Ectodermal cell (in vitro differentiated cells): Measurements from ENCODE around the gene RPS19BP1.

ENCODE experiments used
- H3K27ac ChIP-seq: 2 replicates; pipeline ENCODE4 v1.7.0; 2013; ENCODE audit warnings: mild to moderate bottlenecking, low read depth, low read length; ENCODE audit not compliant: insufficient read depth, poor library complexity, severe bottlenecking
- H3K27me3 ChIP-seq: 2 replicates; pipeline ENCODE4 v1.7.0; 2013; ENCODE audit warnings: mild to moderate bottlenecking, low read length; ENCODE audit not compliant: insufficient read depth, control insufficient read depth, poor library complexity, severe bottlenecking
- H3K36me3 ChIP-seq: one replicate; pipeline ENCODE4 v1.7.0; 2013; ENCODE audit warnings: low read length; ENCODE audit not compliant: control insufficient read depth, insufficient read depth
- H3K4me1 ChIP-seq: one replicate; pipeline ENCODE4 v1.7.0; 2013; ENCODE audit warnings: low read length; ENCODE audit not compliant: control insufficient read depth, insufficient read depth
- H3K4me3 ChIP-seq: 2 replicates; pipeline ENCODE4 v1.7.0; 2013; ENCODE audit warnings: low read depth, low read length, control low read depth; ENCODE audit not compliant: insufficient read depth
- H3K9me3 ChIP-seq: 2 replicates; pipeline ENCODE4 v1.7.0; 2013; ENCODE audit warnings: mild to moderate bottlenecking, low read length, moderate library complexity; ENCODE audit not compliant: control insufficient read depth
- WGBS, 2 experiments: methylation state at CpG; one replicate each; pipeline ENCODE4 v1.1.7; 2013; ENCODE audit warnings: missing lambda C conversion rate in 2 of 2; 5-methylcytosine and 5-hydroxymethylcytosine counted together

RPS19BP1 gene

GRCh38 chr22:39559456-39560105, 27.0 kb upstream of the RPS19BP1 start:
- Histone ChIP-seq H3K9me3 (no peaks in the 10 kb centered on the region), H3K4me3 (no peak overlapping the region), H3K4me1 (peaks cover 10% of the 10 kb centered on the region), H3K27me3 (peaks cover 56% of the 10 kb centered on the region), H3K36me3 (no peaks in the 10 kb centered on the region), H3K27ac (no peak overlapping the region)
- 51 to 57% methylated on average over 11 of the region's 11 CpGs for WGBS, 2 experiments

- 86% methylated on average over 14 of the region's 14 CpGs for WGBS, 2 experiments
- Histone ChIP-seq H3K4me1 (peaks cover 10% of the 10 kb centered on the region), H3K9me3 (no peaks in the 10 kb centered on the region), H3K4me3 (no peak overlapping the region), H3K27me3 (peaks cover 56% of the 10 kb centered on the region), H3K27ac (no peak overlapping the region), H3K36me3 (no peaks in the 10 kb centered on the region)
Measured at GRCh38 chr22:39558950-39559349, 26.4 kb upstream of the RPS19BP1 start.

- peaks cover 10% of the 10 kb centered on the region for H3K4me1 ChIP-seq
- WGBS, 2 experiments, result 14 to 15% methylated on average over 34 of the region's 34 CpGs
- peaks cover 56% of the 10 kb centered on the region for H3K27me3 ChIP-seq
Measured at GRCh38 chr22:39558254-39558727, 25.7 kb upstream of the RPS19BP1 start.

GRCh38 chr22:39556970-39557841, 24.7 kb upstream of the RPS19BP1 start:
- Histone ChIP-seq H3K27me3 (peaks cover 59% of the 10 kb centered on the region), H3K27ac (no peak overlapping the region), H3K4me1 (peaks cover 10% of the 10 kb centered on the region), H3K4me3 (peak overlapping the region; percentile 29), H3K9me3 (no peaks in the 10 kb centered on the region), H3K36me3 (no peaks in the 10 kb centered on the region)
- 7% methylated on average over 72 of the region's 72 CpGs for WGBS, 2 experiments

More at GRCh38 chr22:39558254-39558727, 25.7 kb upstream of the RPS19BP1 start:
- Histone ChIP-seq H3K9me3 (no peaks in the 10 kb centered on the region), H3K36me3 (no peaks in the 10 kb centered on the region), H3K27ac (no peak overlapping the region), H3K4me3 (peak overlapping the region; percentile 14)

- Histone ChIP-seq H3K4me3 (no peak overlapping the region), H3K4me1 (peaks cover 5% of the 10 kb centered on the region), H3K36me3 (no peaks in the 10 kb centered on the region), H3K9me3 (no peaks in the 10 kb centered on the region), H3K27me3 (peaks cover 44% of the 10 kb centered on the region), H3K27ac (no peak overlapping the region)
- 53 to 54% methylated on average over 3 of the region's 3 CpGs for WGBS, 2 experiments
Measured at GRCh38 chr22:39554151-39554550, 21.6 kb upstream of the RPS19BP1 start.

GRCh38 chr22:39553429-39553828, 20.9 kb upstream of the RPS19BP1 start:
- 63 to 66% methylated on average over 3 of the region's 3 CpGs for WGBS, 2 experiments
- no peak overlapping the region for H3K4me3 ChIP-seq

GRCh38 chr22:39547587-39547947, 15.0 kb upstream of the RPS19BP1 start:
- WGBS, 2 experiments, result 64 to 76% methylated on average over 2 of the region's 2 CpGs
- Histone ChIP-seq H3K4me1 (no peaks in the 10 kb centered on the region), H3K27me3 (peaks cover 37% of the 10 kb centered on the region)

More at GRCh38 chr22:39553429-39553828, 20.9 kb upstream of the RPS19BP1 start:
- Histone ChIP-seq H3K9me3 (no peaks in the 10 kb centered on the region), H3K27me3 (peaks cover 37% of the 10 kb centered on the region), H3K27ac (no peak overlapping the region), H3K36me3 (no peaks in the 10 kb centered on the region), H3K4me1 (peaks cover 3% of the 10 kb centered on the region)

GRCh38 chr22:39546889-39547586, 14.5 kb upstream of the RPS19BP1 start:
- Histone ChIP-seq H3K9me3 (no peaks in the 10 kb centered on the region), H3K27ac (no peak overlapping the region), H3K4me1 (no peaks in the 10 kb centered on the region), H3K27me3 (peaks cover 37% of the 10 kb centered on the region), H3K36me3 (no peaks in the 10 kb centered on the region), H3K4me3 (no peak overlapping the region)
- 62 to 68% methylated on average over 5 of the region's 5 CpGs for WGBS, 2 experiments

More at GRCh38 chr22:39547587-39547947, 15.0 kb upstream of the RPS19BP1 start:
- no peak overlapping the region for H3K4me3 ChIP-seq
- H3K36me3 ChIP-seq, result no peaks in the 10 kb centered on the region
- no peaks in the 10 kb centered on the region for H3K9me3 ChIP-seq
- H3K27ac ChIP-seq, result no peak overlapping the region

GRCh38 chr22:39545386-39546365, 13.1 kb upstream of the RPS19BP1 start:
- H3K27ac ChIP-seq, result no peak overlapping the region
- H3K36me3 ChIP-seq, result no peaks in the 10 kb centered on the region
- WGBS, 2 experiments, result 38% methylated on average over 39 of the region's 39 CpGs

More at GRCh38 chr22:39545386-39546365, 13.1 kb upstream of the RPS19BP1 start:
- H3K9me3 ChIP-seq, result no peaks in the 10 kb centered on the region
- H3K4me1 ChIP-seq, result no peaks in the 10 kb centered on the region
- H3K4me3 ChIP-seq, result no peak overlapping the region
- H3K27me3 ChIP-seq, result peaks cover 37% of the 10 kb centered on the region
